Ovary (tissue), 9 donors: Measurements from ENCODE around the gene PLEKHN1. TPM values are rescaled to one million over a fixed set of nuclear protein-coding genes. Genes with fewer than 3 reads are reported as not detected.

ENCODE experiments used
- DNase-seq, 5 donors: peaks; one replicate each; pipeline ENCODE4 v3.0.0-alpha.2; 2019 to 2020
- H3K27ac ChIP-seq, 2 donors: fragments of 200-600 bp; one replicate each; pipeline versions ENCODE4 v1.5.1 to v1.8.0; 2019 to 2022
- H3K27me3 ChIP-seq: fragments of 200-600 bp; one replicate; pipeline ENCODE4 v1.8.0; 2022
- H3K36me3 ChIP-seq: fragments of 200-600 bp; sonication (generic); one replicate; pipeline ENCODE4 v1.5.1; 2019
- H3K4me1 ChIP-seq: one replicate; pipeline ENCODE4 v1.8.1; 2013; ENCODE audit warnings: mild to moderate bottlenecking, moderate library complexity; ENCODE audit not compliant: insufficient read depth
- H3K4me3 ChIP-seq: fragments of 200-600 bp; sonication (generic); one replicate; pipeline ENCODE4 v1.5.1; 2017
- H3K9me3 ChIP-seq, 2 donors: fragments of 200-600 bp in 1 of 2; sonication (generic) in 1 of 2; one replicate each; pipeline versions ENCODE4 v1.5.1 to v1.8.1; 2013 to 2019; ENCODE audit warnings: mild to moderate bottlenecking in 1 of 2, moderate library complexity in 1 of 2
- EP300 ChIP-seq: sonication (generic); formaldehyde crosslinking; IDR thresholded peaks from one replicate; pipeline ENCODE4 v1.6.1; 2017; ENCODE audit warnings: antibody characterized with exemption
- POLR2A ChIP-seq: fragments of 450-650 bp; IDR thresholded peaks from one replicate; pipeline ENCODE4 v1.6.1; 2017; ENCODE audit warnings: antibody characterized with exemption, mild to moderate bottlenecking, moderate library complexity
- WGBS, 3 donors: extraction: QIAGEN DNeasy Blood & Tissue Kit in 1 of 3; methylation state at CpG; one replicate each; pipeline versions ENCODE4 v1.1.5 to v1.1.7; 2013 to 2017; 5-methylcytosine and 5-hydroxymethylcytosine counted together
- intact Hi-C, 4 donors: fragments of 100-400 bp; cut with DNase I; formaldehyde crosslinking; loops; one replicate each; pipeline versions ENCODE4 v1.11.0 to v1.15.1; 2022 to 2023
- polyA plus RNA-seq, 2 donors: library from polyadenylated mRNA; stranded (reverse); fragments of 200-250 nt in 1 of 2; fragments of 350-450 nt in 1 of 2; fragmentation: Illumina TruSeq in 1 of 2; extraction: RNeasy Lipid Tissue Mini Kit (QIAGEN cat#74804) in 1 of 2; gene quantifications; one replicate each; pipeline ENCODE4 v1.2.3, GENCODE V29; 2013 to 2014
- total RNA-seq, 7 donors: library from RNA; depleted of rRNA in 2 of 7; stranded (reverse); fragments of >200 nt in 2 of 7; fragmentation: NEBNext Ultra II Directional in 3 of 7; extraction: Animal tissue kit (Norgen Biotek cat#: 25700) in 3 of 7; gene quantifications; one replicate each; pipeline versions ENCODE4 v1.1.0 to v1.2.4, GENCODE V29; 2016 to 2023
- TF ChIP-seq, protein P1 (sequence below), 3 donors: fragments of 450-650 bp in 2 of 3; fragments of 200-600 bp in 1 of 3; IDR thresholded peaks; one replicate each; pipeline versions ENCODE4 v1.5.1 to v1.8.0; 2016 to 2022; ENCODE audit warnings: antibody characterized with exemption in 3 of 3, mild to moderate bottlenecking in 1 of 3
- donor health status: DM: no; HTN: no; CAD: no; lungs with moderate emphysema.
- donor health status: DM: no; HTN: no; CAD: no.
- donor health status: Bipolar disorder and iron deficiency.
- donor health status: DM: yes; HTN: yes; CAD: no.
- donor health status: DM: no; HTN: no; CAD: no.
- donor health status: DM: yes; HTN: yes; CAD: no.

PLEKHN1 gene
- total and polyA plus RNA-seq, 9 donors = 0.10 to 0.34 (median 0.16) TPM; not detected in 3

DNA sequence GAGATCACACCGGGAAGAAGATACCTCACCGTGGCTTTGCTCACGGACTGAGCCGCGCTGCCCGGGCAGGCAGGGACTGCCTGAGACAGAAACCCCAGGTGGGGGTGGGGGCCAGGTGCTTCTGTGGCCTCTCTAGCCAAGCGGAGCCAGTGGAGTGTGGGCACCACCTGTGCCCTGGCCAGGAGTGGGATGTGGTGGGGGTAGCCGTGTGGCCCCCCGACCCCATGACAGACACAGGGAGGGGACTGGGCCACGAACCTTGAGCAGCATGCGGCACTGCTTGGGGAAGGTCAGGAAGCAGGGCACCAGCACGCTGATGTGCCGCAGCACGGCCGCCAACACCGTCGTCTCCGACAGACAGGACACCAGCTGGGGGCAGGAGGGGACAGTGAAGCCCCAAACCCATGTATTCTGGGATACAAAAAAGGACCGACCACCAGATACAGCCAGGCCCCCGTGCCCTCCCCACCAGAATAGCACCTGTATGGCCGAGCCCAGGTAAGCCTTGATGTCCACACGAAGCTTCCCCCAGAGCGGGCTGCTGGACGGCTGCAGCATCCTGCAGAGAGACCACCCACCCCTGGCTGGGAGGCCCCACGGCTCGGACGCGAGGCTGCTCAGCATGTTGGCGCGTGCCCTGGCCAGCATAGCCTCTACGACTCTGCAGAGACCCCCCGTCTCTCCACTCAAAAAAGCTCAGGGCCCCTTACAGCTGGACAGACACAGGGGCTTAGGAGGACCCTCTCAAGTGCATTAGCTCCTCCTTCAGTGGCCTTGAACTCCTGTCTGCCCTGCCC, 12.6 kb upstream of the PLEKHN1 start:
- H3K27ac ChIP-seq = no peak overlapping the region
- peaks cover 12% of the 10 kb centered on the region for H3K4me1 ChIP-seq
- no peaks in the 10 kb centered on the region for H3K36me3 ChIP-seq
- H3K4me3 ChIP-seq = no peak overlapping the region
- WGBS, 3 donors = 89 to 92% (median 90%) methylated on average over 29 to 32 of the region's 32 CpGs
- no peak for DNase-seq
- no peak for TF ChIP-seq POLR2A
- TF ChIP-seq, protein P1, sequence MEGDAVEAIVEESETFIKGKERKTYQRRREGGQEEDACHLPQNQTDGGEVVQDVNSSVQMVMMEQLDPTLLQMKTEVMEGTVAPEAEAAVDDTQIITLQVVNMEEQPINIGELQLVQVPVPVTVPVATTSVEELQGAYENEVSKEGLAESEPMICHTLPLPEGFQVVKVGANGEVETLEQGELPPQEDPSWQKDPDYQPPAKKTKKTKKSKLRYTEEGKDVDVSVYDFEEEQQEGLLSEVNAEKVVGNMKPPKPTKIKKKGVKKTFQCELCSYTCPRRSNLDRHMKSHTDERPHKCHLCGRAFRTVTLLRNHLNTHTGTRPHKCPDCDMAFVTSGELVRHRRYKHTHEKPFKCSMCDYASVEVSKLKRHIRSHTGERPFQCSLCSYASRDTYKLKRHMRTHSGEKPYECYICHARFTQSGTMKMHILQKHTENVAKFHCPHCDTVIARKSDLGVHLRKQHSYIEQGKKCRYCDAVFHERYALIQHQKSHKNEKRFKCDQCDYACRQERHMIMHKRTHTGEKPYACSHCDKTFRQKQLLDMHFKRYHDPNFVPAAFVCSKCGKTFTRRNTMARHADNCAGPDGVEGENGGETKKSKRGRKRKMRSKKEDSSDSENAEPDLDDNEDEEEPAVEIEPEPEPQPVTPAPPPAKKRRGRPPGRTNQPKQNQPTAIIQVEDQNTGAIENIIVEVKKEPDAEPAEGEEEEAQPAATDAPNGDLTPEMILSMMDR (IDR thresholded peaks at IDR 0.05) = no peak
- no peak for TF ChIP-seq EP300
- intact Hi-C loops = no loop called here
- no peaks in the 10 kb centered on the region for H3K9me3 ChIP-seq
- no peaks in the 10 kb centered on the region for H3K27me3 ChIP-seq

DNA sequence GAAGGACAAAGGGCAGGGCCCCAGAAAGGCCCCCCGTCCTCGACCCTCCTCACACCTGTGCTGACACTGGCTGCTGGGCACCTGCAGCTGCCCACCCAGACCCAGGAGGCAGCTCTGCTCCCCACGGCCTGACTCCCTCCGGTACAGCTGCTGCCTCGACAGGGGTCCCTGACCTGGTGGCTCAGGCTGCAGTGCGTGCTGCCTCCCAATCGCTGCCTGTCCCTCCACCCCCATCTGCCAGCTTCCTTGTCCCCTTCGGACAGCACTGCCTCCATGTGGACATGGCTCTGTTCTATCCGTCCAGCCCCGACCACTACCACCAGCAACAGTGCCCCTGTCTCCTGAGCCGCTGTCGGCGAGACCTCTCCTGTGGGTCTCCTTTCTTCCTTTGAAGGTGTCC, 11.4 kb upstream of the PLEKHN1 start:
- no peaks in the 10 kb centered on the region for H3K36me3 ChIP-seq

DNA sequence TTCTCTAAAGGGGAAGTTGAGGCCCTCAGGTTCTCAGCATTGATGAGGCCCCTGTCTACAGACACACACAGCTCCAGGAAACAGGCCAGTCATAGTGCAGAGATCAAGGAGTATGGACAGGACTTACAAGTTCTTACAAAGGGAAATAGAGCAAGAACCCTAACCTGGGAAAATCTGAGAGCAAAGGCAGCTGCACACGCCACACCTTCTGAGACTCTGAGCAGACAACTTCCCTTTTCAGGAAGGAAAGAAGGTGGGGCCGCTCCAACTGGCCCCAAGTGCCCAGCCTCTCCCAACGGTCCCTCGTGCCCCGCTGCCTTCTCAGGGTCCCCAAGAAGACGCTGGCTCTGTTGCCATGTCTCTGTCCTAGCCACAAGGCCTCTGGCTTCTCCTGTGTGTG, 10.8 kb upstream of the PLEKHN1 start:
- H3K4me1 ChIP-seq = peaks cover 15% of the 10 kb centered on the region
- intact Hi-C loops = no loop called here
- no peak for TF ChIP-seq EP300
- TF ChIP-seq, protein P1 (IDR thresholded peaks at IDR 0.05) = no peak
- TF ChIP-seq POLR2A = no peak
- WGBS, 3 donors = 91 to 92% (median 92%) methylated on average over 6 of the region's 6 CpGs
- no peak overlapping the region for H3K4me3 ChIP-seq
- no peaks in the 10 kb centered on the region for H3K36me3 ChIP-seq
- H3K27ac ChIP-seq = no peak overlapping the region
- no peak for DNase-seq
- no peaks in the 10 kb centered on the region for H3K9me3 ChIP-seq
- H3K27me3 ChIP-seq = no peaks in the 10 kb centered on the region

More for the DNA sequence above, 11.4 kb upstream of the PLEKHN1 start:
- TF ChIP-seq EP300 = no peak
- TF ChIP-seq, protein P1 (IDR thresholded peaks at IDR 0.05) = no peak
- no peak for TF ChIP-seq POLR2A
- Histone ChIP-seq H3K9me3 (no peaks in the 10 kb centered on the region), H3K27me3 (no peaks in the 10 kb centered on the region), H3K27ac (no peak overlapping the region), H3K4me1 (peaks cover 15% of the 10 kb centered on the region), H3K4me3 (no peak overlapping the region)
- DNase-seq = no peak
- intact Hi-C loops = no loop called here
- WGBS, 3 donors = 88 to 90% (median 89%) methylated on average over 13 of the region's 13 CpGs

DNA sequence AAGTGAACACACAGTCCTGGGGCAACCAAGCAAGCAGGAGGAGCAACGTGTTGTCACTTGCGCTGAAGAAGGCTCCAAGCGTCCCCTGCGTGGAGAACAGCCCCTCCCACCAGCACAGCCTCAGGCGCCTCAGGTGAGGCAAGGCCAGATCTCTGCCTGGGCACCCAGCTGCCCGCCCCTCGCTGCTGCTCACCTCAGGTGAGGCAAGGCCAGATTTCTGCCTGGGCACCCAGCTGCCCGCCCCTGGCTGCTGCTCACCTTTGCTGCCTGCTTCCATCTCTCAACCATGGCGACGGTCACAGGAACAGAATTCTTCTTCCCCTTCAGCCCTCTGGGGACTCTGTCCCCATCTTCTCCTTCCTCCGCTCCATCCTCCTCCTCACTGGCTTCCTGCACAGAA, 9.6 kb upstream of the PLEKHN1 start:
- Histone ChIP-seq H3K4me1 (peaks cover 15% of the 10 kb centered on the region), H3K36me3 (no peaks in the 10 kb centered on the region), H3K9me3 (no peaks in the 10 kb centered on the region), H3K27ac (no peak overlapping the region), H3K4me3 (no peak overlapping the region), H3K27me3 (no peaks in the 10 kb centered on the region)
- no peak for DNase-seq
- WGBS, 3 donors = 90 to 95% (median 92%) methylated on average over 11 of the region's 11 CpGs
- intact Hi-C loops = no loop called here
- TF ChIP-seq, protein P1 (IDR thresholded peaks at IDR 0.05) = no peak
- no peak for TF ChIP-seq POLR2A
- TF ChIP-seq EP300 = no peak
